ENCODE data around the gene CHAMP1.
"Not testable (repeated sequence)": the region's sequence is repeated elsewhere in the genome, so short reads cannot be mapped to it uniquely, and the experiment has no call there.

Gene CHAMP1

DNA sequence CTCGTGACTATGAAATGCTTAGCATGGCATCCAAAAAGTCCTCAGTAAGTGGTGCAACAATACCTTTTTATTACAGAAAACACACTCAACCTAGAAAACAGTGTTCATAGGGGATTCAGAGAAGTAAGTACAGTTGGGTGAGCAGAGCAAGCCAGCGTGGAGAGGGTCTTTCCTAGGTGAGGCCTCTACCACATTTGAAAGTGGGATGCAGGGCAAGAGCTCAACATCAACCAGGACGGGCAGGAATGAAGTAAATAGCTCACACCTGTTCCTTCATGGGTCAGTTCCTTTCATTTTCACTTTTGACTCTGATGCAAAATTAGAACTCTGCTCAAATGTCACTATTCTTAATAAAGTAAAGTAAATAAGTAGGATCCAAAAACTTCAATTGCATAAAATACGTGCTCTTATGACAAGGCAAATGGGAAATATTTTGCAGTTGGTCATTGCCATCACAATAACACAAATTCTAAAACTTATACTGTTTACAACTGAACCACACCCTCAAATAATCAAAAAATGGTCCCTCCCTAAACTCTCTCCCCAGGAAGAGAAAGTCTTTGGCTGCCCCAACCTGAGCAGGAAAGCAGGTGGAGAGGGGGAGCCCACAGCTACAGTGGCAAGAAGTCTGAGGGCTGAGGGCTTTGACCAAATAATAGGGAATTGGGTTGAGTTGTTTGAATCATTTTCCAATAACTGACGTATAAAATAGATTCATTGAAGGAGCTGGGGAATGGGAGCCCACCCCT is 20.2 kb downstream of the CHAMP1 start:
- no peak for DNase-seq

- not testable (repeated sequence) for DNase-seq
Measured at GRCh38 chr13:114336457-114336856, 22.2 kb downstream of the CHAMP1 start.

DNA sequence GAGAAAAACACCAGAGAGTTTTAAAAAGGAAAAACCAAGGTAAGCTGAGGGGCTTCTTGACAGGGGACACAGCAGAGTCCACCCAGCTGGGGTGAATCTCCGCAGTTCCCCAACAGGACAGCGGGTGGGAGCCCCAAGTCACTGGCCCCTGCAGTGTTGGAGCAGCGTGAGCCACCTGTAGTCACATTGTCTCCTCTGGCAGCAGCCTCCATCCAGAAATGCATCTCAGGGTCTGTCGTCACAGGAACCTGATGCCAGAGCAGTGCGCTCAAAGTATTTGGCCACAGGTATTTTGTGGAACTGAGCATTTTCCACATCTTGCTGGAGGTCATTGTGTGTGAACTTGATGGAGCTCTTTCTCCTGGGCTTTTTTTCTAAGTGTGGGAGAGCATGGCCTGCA is 24.7 kb downstream of the CHAMP1 start:
- DNase-seq: no peak

- peak; percentile 60 to 64 for DNase-seq
Measured at GRCh38 chr13:114339857-114340534, 25.7 kb downstream of the CHAMP1 start.

GRCh38 chr13:114341003-114341777 is 26.9 kb downstream of the CHAMP1 start:
- DNase-seq: no peak

GRCh38 chr13:114347256-114347655 is 33.0 kb downstream of the CHAMP1 start:
- not testable (repeated sequence) for DNase-seq

- DNase-seq: peak; percentile 14 to 22
Measured at GRCh38 chr13:114352763-114353162, 38.5 kb downstream of the CHAMP1 start.

DNA sequence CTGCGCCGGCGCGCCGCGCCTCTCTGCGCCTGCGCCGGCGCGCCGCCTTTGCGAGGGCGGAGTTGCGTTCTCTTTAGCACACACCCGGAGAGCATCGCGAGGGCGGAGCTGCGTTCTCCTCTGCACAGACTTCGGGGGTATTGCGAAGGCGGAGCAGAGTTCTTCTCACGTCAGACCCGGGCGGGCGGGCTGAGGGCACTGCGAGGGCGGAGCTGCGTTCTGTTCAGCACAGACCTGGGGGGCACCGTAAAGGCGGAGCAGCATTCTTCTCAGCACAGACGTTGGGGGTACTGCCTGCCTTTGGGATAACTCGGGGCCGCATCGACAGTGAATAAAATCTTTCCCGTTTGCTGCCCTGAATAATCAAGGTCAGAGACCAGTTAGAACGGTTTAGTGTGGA is 39.1 kb downstream of the CHAMP1 start:
- DNase-seq: not testable (repeated sequence)
